Inflammatory macrophage treated with lipopolysaccharide for 4 hours (primary cell): ENCODE measurements around the gene TMEM82.

Experiments
- DNase-seq: peaks from one replicate; pipeline ENCODE4 v3.0.0-alpha.2; 2020

Gene TMEM82

GRCh38 chr1:15722411-15722810 is 19.9 kb upstream of the TMEM82 start:
- no peak for DNase-seq

- no peak for DNase-seq
These were observed 19.3 kb upstream of the TMEM82 start for GRCh38 chr1:15722836-15723532.

GRCh38 chr1:15723631-15724246 is 18.6 kb upstream of the TMEM82 start:
- no peak for DNase-seq

GRCh38 chr1:15724949-15725880 is 17.1 kb upstream of the TMEM82 start:
- no peak for DNase-seq

GRCh38 chr1:15726508-15726907 is 15.8 kb upstream of the TMEM82 start:
- no peak for DNase-seq

- DNase-seq: no peak
These were observed 15.3 kb upstream of the TMEM82 start for GRCh38 chr1:15727021-15727420.

- DNase-seq: no peak
These were observed 14.9 kb upstream of the TMEM82 start for GRCh38 chr1:15727424-15727823.

- DNase-seq: no peak
These were observed 14.3 kb upstream of the TMEM82 start for GRCh38 chr1:15727866-15728534.

GRCh38 chr1:15728937-15729657 is 13.2 kb upstream of the TMEM82 start:
- DNase-seq: no peak

- no peak for DNase-seq
These were observed 11.9 kb upstream of the TMEM82 start for GRCh38 chr1:15730423-15730822.

GRCh38 chr1:15730936-15731335 is 11.4 kb upstream of the TMEM82 start:
- DNase-seq: no peak

- DNase-seq: no peak
These were observed 10.3 kb upstream of the TMEM82 start for GRCh38 chr1:15731735-15732685.

GRCh38 chr1:15732686-15733081 is 9.6 kb upstream of the TMEM82 start:
- no peak for DNase-seq

GRCh38 chr1:15733218-15733725 is 9.0 kb upstream of the TMEM82 start:
- DNase-seq: no peak

- DNase-seq: no peak
These were observed 8.5 kb upstream of the TMEM82 start for GRCh38 chr1:15733726-15734226.

GRCh38 chr1:15734296-15734695 is 8.0 kb upstream of the TMEM82 start:
- no peak for DNase-seq

GRCh38 chr1:15734901-15735300 is 7.4 kb upstream of the TMEM82 start:
- DNase-seq: no peak

- DNase-seq: no peak
These were observed 6.8 kb upstream of the TMEM82 start for GRCh38 chr1:15735304-15736037.

- no peak for DNase-seq
These were observed 6.0 kb upstream of the TMEM82 start, which contains the start of gene SLC25A34 for GRCh38 chr1:15736038-15736891. TSS of gene SLC25A34 (plus strand) at chr1:15736258. CDS start at chr1:15736486, 228 bp downstream.
